Neural cell (in vitro differentiated cells): Measurements from ENCODE around the gene GPRC6A. TPM values are rescaled to one million over a fixed set of nuclear protein-coding genes. Genes with fewer than 3 reads are reported as not detected.

Source experiments
- H2AFZ ChIP-seq: fragments of 200-600, 300-800 bp; sonication (generic), shearing (Covaris generic); 2 replicates; pipeline ENCODE4 v1.6.0; 2014; ENCODE audit warnings: low read depth, mild to moderate bottlenecking, antibody characterized with exemption, low read length, moderate library complexity
- H3F3A ChIP-seq: fragments of 200-600 bp; shearing (Covaris generic); 2 replicates; pipeline ENCODE4 v1.6.1; 2016; ENCODE audit warnings: mild to moderate bottlenecking, moderate library complexity, mixed read lengths, antibody characterized with exemption, low read length; ENCODE audit not compliant: insufficient read depth, poor library complexity, severe bottlenecking
- H3K27ac ChIP-seq: fragments of 200-600, 300-800 bp; sonication (generic), shearing (Covaris generic); 2 replicates; pipeline ENCODE4 v1.5.1; 2014; ENCODE audit warnings: mild to moderate bottlenecking, low read length, moderate library complexity
- H3K27me3 ChIP-seq: fragments of 300-800, 200-600 bp; sonication (generic), shearing (Covaris generic); 2 replicates; pipeline ENCODE4 v1.6.0; 2014; ENCODE audit warnings: mild to moderate bottlenecking, low read depth, low read length, moderate library complexity; ENCODE audit not compliant: insufficient read depth
- H3K36me3 ChIP-seq: fragments of 300-800, 200-600 bp; sonication (generic), shearing (Covaris generic); 2 replicates; pipeline ENCODE4 v1.5.1; 2014; ENCODE audit warnings: mild to moderate bottlenecking, antibody characterized with exemption, low read length, moderate library complexity; ENCODE audit not compliant: insufficient read depth
- H3K4me2 ChIP-seq: fragments of 300-800, 200-600 bp; sonication (generic), shearing (Covaris generic); 2 replicates; pipeline ENCODE4 v1.6.0; 2014; ENCODE audit warnings: mild to moderate bottlenecking, low read length
- H3K4me3 ChIP-seq: fragments of 300-800, 200-600 bp; sonication (generic), shearing (Covaris generic); 2 replicates; pipeline ENCODE4 v1.5.1; 2014; ENCODE audit warnings: mild to moderate bottlenecking, low read length, moderate library complexity
- H3K79me2 ChIP-seq: fragments of 200-600 bp; shearing (Covaris generic); replicated peaks from 2 replicates; pipeline ENCODE4 v1.6.0; 2014; ENCODE audit warnings: mild to moderate bottlenecking, low read length, moderate library complexity; ENCODE audit not compliant: insufficient read depth
- H3K9ac ChIP-seq: fragments of 300-800, 200-600 bp; sonication (generic), shearing (Covaris generic); 2 replicates; pipeline ENCODE4 v1.6.1; 2016; ENCODE audit warnings: mild to moderate bottlenecking, low read length, mixed read lengths
- H3K9me2 ChIP-seq: fragments of 200-600 bp; shearing (Covaris generic); 2 replicates; pipeline ENCODE4 v1.6.1; 2016; ENCODE audit warnings: mild to moderate bottlenecking, low read length, mixed read lengths; ENCODE audit not compliant: insufficient read depth
- H3K9me3 ChIP-seq: fragments of 200-600, 300-800 bp; sonication (generic), shearing (Covaris generic); 2 replicates; pipeline ENCODE4 v1.6.1; 2016; ENCODE audit warnings: mild to moderate bottlenecking, mixed run types, low read length, moderate library complexity, mixed read lengths
- H4K20me1 ChIP-seq: fragments of 200-600 bp; shearing (Covaris generic); 2 replicates; pipeline ENCODE4 v1.6.1; 2016; ENCODE audit warnings: mild to moderate bottlenecking, mixed run types; ENCODE audit not compliant: insufficient read depth
- EP300 ChIP-seq: fragments of 450-650 bp; conservative IDR thresholded peaks from 2 replicates; pipeline ENCODE4 v1.6.1; 2014; ENCODE audit warnings: antibody characterized with exemption, mild to moderate bottlenecking, moderate library complexity; ENCODE audit not compliant: poor library complexity, severe bottlenecking
- EZH2 ChIP-seq: fragments of 200-600, 300-800 bp; shearing (Covaris generic), sonication (generic); IDR thresholded peaks from 2 replicates; pipeline ENCODE4 v1.6.1; 2014; ENCODE audit warnings: antibody characterized with exemption, low read length, borderline replicate concordance, mild to moderate bottlenecking; ENCODE audit not compliant: insufficient read depth, poor library complexity, severe bottlenecking
- MXI1 ChIP-seq: fragments of 450-650 bp; conservative IDR thresholded peaks from 2 replicates; pipeline ENCODE4 v1.6.1; 2014; ENCODE audit warnings: antibody characterized with exemption, mild to moderate bottlenecking; ENCODE audit not compliant: poor library complexity, severe bottlenecking
- POLR2AphosphoS5 ChIP-seq: IDR thresholded peaks from 2 replicates; pipeline ENCODE4 v1.6.1; 2012
- RAD21 ChIP-seq: fragments of 450-650 bp; conservative IDR thresholded peaks from 2 replicates; pipeline ENCODE4 v1.6.1; 2014; ENCODE audit warnings: antibody characterized with exemption, mild to moderate bottlenecking, moderate library complexity
- REST ChIP-seq: IDR thresholded peaks from 2 replicates; pipeline ENCODE4 v1.6.1; 2012; ENCODE audit warnings: borderline replicate concordance
- SMC3 ChIP-seq: fragments of 450-650 bp; conservative IDR thresholded peaks from 2 replicates; pipeline ENCODE4 v1.6.1; 2014; ENCODE audit warnings: antibody characterized with exemption, mild to moderate bottlenecking, moderate library complexity; ENCODE audit not compliant: poor library complexity
- TAF1 ChIP-seq: IDR thresholded peaks from 2 replicates; pipeline ENCODE4 v1.6.1; 2012; ENCODE audit warnings: low read depth
- polyA plus RNA-seq: library from polyadenylated mRNA; depleted of rRNA; stranded (reverse); fragments of >200 nt; gene quantifications from 2 replicates; pipeline ENCODE4 v1.2.3, GENCODE V29; 2014
- TF ChIP-seq, protein P1 (sequence below): fragments of 450-650 bp; IDR thresholded peaks from 2 replicates; pipeline ENCODE4 v1.5.1; 2014; ENCODE audit warnings: antibody characterized with exemption, mild to moderate bottlenecking, moderate library complexity; ENCODE audit not compliant: poor library complexity, severe bottlenecking

GPRC6A gene
- polyA plus RNA-seq, 1 donor from 2014 or later = not detected

DNA sequence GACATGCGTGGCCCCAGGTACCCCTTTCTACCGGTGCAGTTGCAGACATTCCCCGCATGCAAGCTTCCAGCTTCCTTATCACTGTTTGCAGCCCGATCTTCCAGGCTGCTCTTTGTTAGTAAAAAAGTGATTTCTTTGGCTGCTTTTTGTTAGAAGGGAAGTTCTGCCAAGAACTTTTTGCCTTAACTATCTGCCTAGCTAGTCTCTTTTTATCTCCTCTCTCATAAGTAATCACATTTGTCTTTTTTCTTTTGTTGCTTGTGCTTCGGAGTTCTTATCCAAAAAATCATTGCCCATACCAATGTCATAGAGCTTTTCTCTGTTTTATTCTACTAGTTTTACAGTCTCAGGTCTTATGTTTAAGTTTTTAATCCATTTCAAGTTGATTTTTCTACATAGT is 83.7 kb downstream of the GPRC6A start:
- Histone ChIP-seq H3K27ac (no peak overlapping the region), H3K79me2 (no peaks in the 10 kb centered on the region), H4K20me1 (no peaks in the 10 kb centered on the region), H3K4me3 (no peak overlapping the region), H2AFZ (no peak overlapping the region), H3K9ac (no peak overlapping the region), H3K9me3 (no peaks in the 10 kb centered on the region), H3K9me2 (no peaks in the 10 kb centered on the region), H3K27me3 (no peaks in the 10 kb centered on the region), H3F3A (no peaks in the 10 kb centered on the region), H3K36me3 (no peaks in the 10 kb centered on the region), H3K4me2 (no peak overlapping the region)
- TF ChIP-seq, protein P1, sequence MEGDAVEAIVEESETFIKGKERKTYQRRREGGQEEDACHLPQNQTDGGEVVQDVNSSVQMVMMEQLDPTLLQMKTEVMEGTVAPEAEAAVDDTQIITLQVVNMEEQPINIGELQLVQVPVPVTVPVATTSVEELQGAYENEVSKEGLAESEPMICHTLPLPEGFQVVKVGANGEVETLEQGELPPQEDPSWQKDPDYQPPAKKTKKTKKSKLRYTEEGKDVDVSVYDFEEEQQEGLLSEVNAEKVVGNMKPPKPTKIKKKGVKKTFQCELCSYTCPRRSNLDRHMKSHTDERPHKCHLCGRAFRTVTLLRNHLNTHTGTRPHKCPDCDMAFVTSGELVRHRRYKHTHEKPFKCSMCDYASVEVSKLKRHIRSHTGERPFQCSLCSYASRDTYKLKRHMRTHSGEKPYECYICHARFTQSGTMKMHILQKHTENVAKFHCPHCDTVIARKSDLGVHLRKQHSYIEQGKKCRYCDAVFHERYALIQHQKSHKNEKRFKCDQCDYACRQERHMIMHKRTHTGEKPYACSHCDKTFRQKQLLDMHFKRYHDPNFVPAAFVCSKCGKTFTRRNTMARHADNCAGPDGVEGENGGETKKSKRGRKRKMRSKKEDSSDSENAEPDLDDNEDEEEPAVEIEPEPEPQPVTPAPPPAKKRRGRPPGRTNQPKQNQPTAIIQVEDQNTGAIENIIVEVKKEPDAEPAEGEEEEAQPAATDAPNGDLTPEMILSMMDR = no peak
- no peak for TF ChIP-seq EP300
- no peak for TF ChIP-seq RAD21
- no peak for TF ChIP-seq SMC3
- TF ChIP-seq REST = no peak
- no peak for TF ChIP-seq MXI1
- TF ChIP-seq EZH2 = no peak
- no peak for TF ChIP-seq TAF1
- no peak for TF ChIP-seq POLR2AphosphoS5

Other genes starting within 250 kb of the GPRC6A start
- gene RSPH4A, start 212.6 kb downstream of the GPRC6A start, polyA plus RNA-seq = 10.2 and 11.0 TPM in 2 replicates
- 50.5 and 52.1 TPM in 2 replicates for gene ZUP1, start 160.3 kb downstream of the GPRC6A start, polyA plus RNA-seq
- gene KPNA5, start 147.9 kb downstream of the GPRC6A start, polyA plus RNA-seq = 45.0 and 48.5 TPM in 2 replicates
- gene FAM162B, start 63.4 kb downstream of the GPRC6A start, polyA plus RNA-seq = not detected in 2 replicates
- gene RFX6, start 48.2 kb upstream of the GPRC6A start, polyA plus RNA-seq = not detected in 2 replicates